Pancreas (tissue), 10 donors: Measurements from ENCODE around the gene HNRNPH1. TPM values are rescaled to one million over a fixed set of nuclear protein-coding genes. Genes with fewer than 3 reads are reported as not detected.

Source experiments
- ATAC-seq, 4 donors: fragments of 200-7000 bp; cut with Tn5 transposase; one replicate each; pipeline versions ENCODE4 v1.8.0 to v1.9.1; 2020; ENCODE audit warnings: mild to moderate bottlenecking in 4 of 4, moderate library complexity in 4 of 4
- DNase-seq, 6 donors: peaks; one replicate each; pipeline ENCODE4 v3.0.0-alpha.2; 2020
- FAIRE-seq: peaks from 2 replicates; lab custom pipeline; 2012; peaks lifted over from hg19 to GRCh38; lab: Jason Lieb, UNC
- H3K27ac ChIP-seq, 4 donors: fragments of 200-600 bp; sonication (generic); 1 replicate in 3 of 4; 2 replicates in 1 of 4; pipeline versions ENCODE4 v1.5.0 to v1.8.0; 2020
- H3K27me3 ChIP-seq, 4 donors: fragments of 200-600 bp; one replicate each; pipeline ENCODE4 v1.8.0; 2021
- H3K36me3 ChIP-seq, 3 donors: fragments of 200-600 bp; sonication (generic) in 1 of 3; one replicate each; pipeline versions ENCODE4 v1.5.0 to v1.8.0; 2020 to 2021
- H3K4me1 ChIP-seq, 3 donors: fragments of 200-600 bp; one replicate each; pipeline ENCODE4 v1.8.0; 2021
- H3K4me3 ChIP-seq, 4 donors: fragments of 200-600 bp; sonication (generic) in 2 of 4; one replicate each; pipeline versions ENCODE4 v1.5.0 to v1.8.0; 2020 to 2021
- H3K9me3 ChIP-seq, 4 donors: fragments of 200-600 bp; one replicate each; pipeline ENCODE4 v1.8.0; 2021
- WGBS, 2 donors: extraction: QIAGEN DNeasy Blood & Tissue Kit; methylation state at CpG; one replicate each; pipeline ENCODE4 v1.1.7; 2013; 5-methylcytosine and 5-hydroxymethylcytosine counted together
- intact Hi-C, 3 donors: fragments of 100-400 bp; cut with DNase I; formaldehyde crosslinking; loops; one replicate each; pipeline versions ENCODE4 v1.11.1 to v1.14.2; 2022
- polyA plus RNA-seq, 2 donors: library from polyadenylated mRNA; stranded (reverse); fragments of 200-250 nt; gene quantifications; one replicate each; pipeline ENCODE4 v1.2.3, GENCODE V29; 2013
- total RNA-seq, 6 donors: library from RNA; stranded (reverse); fragmentation: NEBNext Ultra II Directional in 4 of 6; extraction: Animal tissue kit (Norgen Biotek cat#: 25700) in 4 of 6; gene quantifications; one replicate each; pipeline versions ENCODE4 v1.2.1 to v1.2.4, GENCODE V29; 2021 to 2023
- TF ChIP-seq, protein P1 (sequence below), 4 donors: fragments of 200-600 bp; sonication (generic) in 3 of 4; IDR thresholded peaks; one replicate each; pipeline versions ENCODE4 v1.5.0 to v1.8.0; 2021; ENCODE audit warnings: antibody characterized with exemption in 4 of 4
- donor health status: healthy with polysubstance abuse.
- donor health status: DM: no; HTN: no; CAD: no; lungs with moderate emphysema.
- donor health status: DM: no; HTN: no; CAD: no.
- donor health status: control.
- donor health status: control.
- donor health status: Bipolar disorder and iron deficiency.
- donor health status: DM: yes; HTN: yes; CAD: no.
- donor health status: DM: no; HTN: no; CAD: no.
- donor health status: DM: no; HTN: no; CAD: no.
- donor health status: DM: yes; HTN: yes; CAD: no.

The HNRNPH1 gene
- total and polyA plus RNA-seq, 8 donors: 210 to 395 (median 300) TPM

GRCh38 chr5:179585941-179586401 lies 37.5 kb downstream of the HNRNPH1 start:
- Histone ChIP-seq H3K27ac (no peak overlapping the region), H3K4me3 (no peak overlapping the region), H3K27me3 (no peaks in the 10 kb centered on the region), H3K4me1 (no peaks in the 10 kb centered on the region), H3K9me3 (no peaks in the 10 kb centered on the region), H3K36me3 (peaks cover 0 to 38% (median 7%) of the 10 kb centered on the region in 3 donors)
- DNase-seq (no peak), FAIRE-seq (no peak), ATAC-seq (peak in 2 of 4 donors; percentile 34 to 39)
- WGBS, 2 donors: 89 to 91% methylated on average over 9 of the region's 9 CpGs
- intact Hi-C loops: no loop called here
- TF ChIP-seq, protein P1, sequence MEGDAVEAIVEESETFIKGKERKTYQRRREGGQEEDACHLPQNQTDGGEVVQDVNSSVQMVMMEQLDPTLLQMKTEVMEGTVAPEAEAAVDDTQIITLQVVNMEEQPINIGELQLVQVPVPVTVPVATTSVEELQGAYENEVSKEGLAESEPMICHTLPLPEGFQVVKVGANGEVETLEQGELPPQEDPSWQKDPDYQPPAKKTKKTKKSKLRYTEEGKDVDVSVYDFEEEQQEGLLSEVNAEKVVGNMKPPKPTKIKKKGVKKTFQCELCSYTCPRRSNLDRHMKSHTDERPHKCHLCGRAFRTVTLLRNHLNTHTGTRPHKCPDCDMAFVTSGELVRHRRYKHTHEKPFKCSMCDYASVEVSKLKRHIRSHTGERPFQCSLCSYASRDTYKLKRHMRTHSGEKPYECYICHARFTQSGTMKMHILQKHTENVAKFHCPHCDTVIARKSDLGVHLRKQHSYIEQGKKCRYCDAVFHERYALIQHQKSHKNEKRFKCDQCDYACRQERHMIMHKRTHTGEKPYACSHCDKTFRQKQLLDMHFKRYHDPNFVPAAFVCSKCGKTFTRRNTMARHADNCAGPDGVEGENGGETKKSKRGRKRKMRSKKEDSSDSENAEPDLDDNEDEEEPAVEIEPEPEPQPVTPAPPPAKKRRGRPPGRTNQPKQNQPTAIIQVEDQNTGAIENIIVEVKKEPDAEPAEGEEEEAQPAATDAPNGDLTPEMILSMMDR (IDR thresholded peaks at IDR 0.05): no peak

GRCh38 chr5:179577286-179577960 lies 46.0 kb downstream of the HNRNPH1 start:
- H3K27ac ChIP-seq: no peak overlapping the region
- no peak for ATAC-seq
- intact Hi-C loops: no loop called here
- DNase-seq: peak in 1 of 6 donors; percentile 49
- 96 to 99% methylated on average over 39 to 42 of the region's 42 CpGs for WGBS, 2 donors
- no peaks in the 10 kb centered on the region for H3K27me3 ChIP-seq
- no peaks in the 10 kb centered on the region for H3K4me1 ChIP-seq
- TF ChIP-seq, protein P1 (IDR thresholded peaks at IDR 0.05): no peak
- no peak overlapping the region for H3K4me3 ChIP-seq
- peaks cover 0 to 10% (median 0%) of the 10 kb centered on the region in 3 donors for H3K36me3 ChIP-seq
- no peak for FAIRE-seq
- no peaks in the 10 kb centered on the region for H3K9me3 ChIP-seq

- ATAC-seq: peak in 1 of 4 donors; percentile 9
- TF ChIP-seq, protein P1 (IDR thresholded peaks at IDR 0.05): no peak
- Histone ChIP-seq H3K4me3 (no peak overlapping the region), H3K27me3 (no peaks in the 10 kb centered on the region), H3K36me3 (peaks cover 3 to 31% (median 23%) of the 10 kb centered on the region in 3 donors), H3K4me1 (no peaks in the 10 kb centered on the region), H3K9me3 (no peaks in the 10 kb centered on the region), H3K27ac (no peak overlapping the region)
- FAIRE-seq: no peak
- 64 to 67% methylated on average over 8 of the region's 8 CpGs for WGBS, 2 donors
- intact Hi-C loops: no loop called here
- DNase-seq: peak in 1 of 6 donors; percentile 7
These were observed 51.1 kb downstream of the HNRNPH1 start for GRCh38 chr5:179572386-179572785.

DNA sequence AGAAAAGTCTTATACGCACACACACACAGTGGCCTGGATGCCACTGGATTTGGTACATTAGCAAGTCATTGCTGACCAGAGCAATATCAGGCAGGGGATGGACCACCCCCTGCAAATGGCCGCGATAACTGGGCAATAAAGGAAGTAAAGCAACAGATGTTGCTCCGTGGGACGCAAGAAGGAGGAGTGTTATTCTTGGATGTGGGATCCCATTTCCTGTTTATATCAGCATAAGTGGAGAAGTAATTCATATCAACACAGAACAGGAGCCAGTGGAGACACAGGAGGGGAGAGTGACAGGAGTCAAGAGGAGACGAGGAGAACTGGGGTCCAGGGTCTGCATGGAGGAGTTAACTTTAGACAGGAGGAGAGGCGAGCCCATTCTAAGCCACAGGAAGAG lies 54.8 kb downstream of the HNRNPH1 start:
- 79 to 89% methylated on average over 7 of the region's 7 CpGs for WGBS, 2 donors
- TF ChIP-seq, protein P1 (IDR thresholded peaks at IDR 0.05): no peak
- intact Hi-C loops: no loop called here
- Histone ChIP-seq H3K4me3 (no peak overlapping the region), H3K27me3 (no peaks in the 10 kb centered on the region), H3K36me3 (peaks cover 3 to 26% (median 24%) of the 10 kb centered on the region in 3 donors), H3K4me1 (no peaks in the 10 kb centered on the region), H3K27ac (no peak overlapping the region), H3K9me3 (no peaks in the 10 kb centered on the region)
- FAIRE-seq (no peak), DNase-seq (peak in 1 of 6 donors; percentile 8), ATAC-seq (no peak)

DNA sequence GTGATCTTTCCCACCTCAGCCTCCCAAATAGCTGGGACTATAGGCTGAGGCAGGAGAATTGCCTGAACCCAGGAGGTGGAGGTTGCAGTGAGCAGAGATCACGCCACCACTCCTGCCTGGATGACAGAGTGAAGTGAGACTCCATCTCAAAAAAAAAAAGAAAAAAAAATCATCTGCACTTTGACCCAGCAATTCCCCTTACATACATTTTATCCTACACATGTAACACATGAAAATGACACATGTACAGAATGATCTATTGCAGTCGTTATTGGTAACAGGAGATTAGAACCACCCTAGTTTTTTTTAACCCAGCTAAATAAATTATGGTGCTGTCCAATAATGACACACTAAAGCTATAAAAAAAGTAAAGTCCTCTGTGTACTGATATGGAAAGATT lies 58.9 kb downstream of the HNRNPH1 start:
- peaks cover 3 to 41% (median 29%) of the 10 kb centered on the region in 3 donors for H3K36me3 ChIP-seq
- no peaks in the 10 kb centered on the region for H3K9me3 ChIP-seq
- no peak overlapping the region for H3K4me3 ChIP-seq
- 48 to 75% methylated on average over 2 of the region's 2 CpGs for WGBS, 2 donors
- no peak for FAIRE-seq
- no peak overlapping the region for H3K27ac ChIP-seq
- intact Hi-C loops: no loop called here
- DNase-seq: no peak
- no peaks in the 10 kb centered on the region for H3K27me3 ChIP-seq
- peaks cover 0 to 4% (median 0%) of the 10 kb centered on the region in 3 donors for H3K4me1 ChIP-seq
- no peak for ATAC-seq
- TF ChIP-seq, protein P1 (IDR thresholded peaks at IDR 0.05): no peak
